Astrocyte (in vitro differentiated cells and primary cell): ENCODE results near the gene NKAIN2. TPM values are rescaled to one million over a fixed set of nuclear protein-coding genes. Genes with fewer than 3 reads are reported as not detected.
A peak's percentile ranks its signal among the peaks of the same experiment; 100 is the strongest.

Experiments
- DNase-seq: peaks from one replicate; pipeline ENCODE4 v3.0.0-alpha.2; 2010; ENCODE audit warnings: low read depth
- FAIRE-seq: peaks from 2 replicates; lab custom pipeline; 2011; peaks lifted over from hg19 to GRCh38; lab: Jason Lieb, UNC
- H2AFZ ChIP-seq: 2 replicates; pipeline ENCODE4 v1.6.0; 2012; ENCODE audit warnings: low read depth, low read length, inconsistent platforms
- H3K27ac ChIP-seq: 2 replicates; pipeline ENCODE4 v1.5.1; 2011; ENCODE audit warnings: low read depth, low read length, inconsistent platforms
- H3K27me3 ChIP-seq: 2 replicates; pipeline ENCODE4 v1.6.0; 2011; ENCODE audit warnings: low read length, inconsistent platforms; ENCODE audit not compliant: insufficient read depth
- H3K36me3 ChIP-seq: 2 replicates; pipeline ENCODE4 v1.5.1; 2011; ENCODE audit warnings: low read length, inconsistent platforms; ENCODE audit not compliant: insufficient read depth
- H3K4me1 ChIP-seq: 2 replicates; pipeline ENCODE4 v1.5.1; 2011; ENCODE audit warnings: low read length, inconsistent platforms; ENCODE audit not compliant: insufficient read depth
- H3K4me2 ChIP-seq: 2 replicates; pipeline ENCODE4 v1.6.0; 2012; ENCODE audit warnings: low read length, inconsistent platforms
- H3K4me3 ChIP-seq: 2 replicates; pipeline ENCODE4 v1.5.1; 2011; ENCODE audit warnings: low read depth, mild to moderate bottlenecking, low read length, inconsistent platforms; ENCODE audit not compliant: insufficient read depth
- H3K79me2 ChIP-seq: 2 replicates; pipeline ENCODE4 v1.6.0; 2012; ENCODE audit warnings: mild to moderate bottlenecking, low read length, inconsistent platforms; ENCODE audit not compliant: insufficient read depth
- H3K9ac ChIP-seq: 2 replicates; pipeline ENCODE4 v1.6.0; 2012; ENCODE audit warnings: mild to moderate bottlenecking, low read length, inconsistent platforms
- H3K9me3 ChIP-seq: 2 replicates; pipeline ENCODE4 v1.5.1; 2012; ENCODE audit warnings: low read depth, mild to moderate bottlenecking, low read length, inconsistent platforms; ENCODE audit not compliant: insufficient read depth
- H4K20me1 ChIP-seq: 2 replicates; pipeline ENCODE4 v1.6.0; 2012; ENCODE audit warnings: low read length, inconsistent platforms; ENCODE audit not compliant: insufficient read depth
- H3K27ac Mint-ChIP-seq: one replicate; pipeline ENCODE4 v1.8.0; 2021; ENCODE audit warnings: mild to moderate bottlenecking, mixed read lengths; ENCODE audit not compliant: unreplicated experiment
- H3K27me3 Mint-ChIP-seq: one replicate; pipeline ENCODE4 v1.8.0; 2021; ENCODE audit warnings: low read depth, mixed read lengths; ENCODE audit not compliant: unreplicated experiment
- H3K36me3 Mint-ChIP-seq: one replicate; pipeline ENCODE4 v1.8.0; 2021; ENCODE audit warnings: low read depth, mixed read lengths; ENCODE audit not compliant: unreplicated experiment
- H3K4me1 Mint-ChIP-seq: one replicate; pipeline ENCODE4 v1.8.0; 2021; ENCODE audit warnings: low read depth, mixed read lengths; ENCODE audit not compliant: unreplicated experiment
- H3K4me3 Mint-ChIP-seq: one replicate; pipeline ENCODE4 v1.8.0; 2021; ENCODE audit warnings: mild to moderate bottlenecking, moderate library complexity, mixed read lengths; ENCODE audit not compliant: unreplicated experiment
- H3K9me3 Mint-ChIP-seq: one replicate; pipeline ENCODE4 v1.8.0; 2021; ENCODE audit warnings: mild to moderate bottlenecking, mixed read lengths; ENCODE audit not compliant: unreplicated experiment
- EZH2 ChIP-seq: IDR thresholded peaks from 2 replicates; pipeline ENCODE4 v1.6.1; 2012; ENCODE audit warnings: mild to moderate bottlenecking, low read length, inconsistent platforms; ENCODE audit not compliant: insufficient read depth
- total RNA-seq: library from RNA; stranded (reverse); gene quantifications from 2 replicates; pipeline ENCODE4 v1.2.1, GENCODE V29; 2021
- TF ChIP-seq, protein P1 (sequence below): IDR thresholded peaks from 2 replicates; pipeline ENCODE4 v1.5.1; 2011; ENCODE audit warnings: low read depth, mild to moderate bottlenecking, inconsistent platforms, low read length, moderate library complexity; ENCODE audit not compliant: insufficient read depth

NKAIN2 gene
- total RNA-seq, 1 donor from 2014 or later = 0.07 TPM

DNA sequence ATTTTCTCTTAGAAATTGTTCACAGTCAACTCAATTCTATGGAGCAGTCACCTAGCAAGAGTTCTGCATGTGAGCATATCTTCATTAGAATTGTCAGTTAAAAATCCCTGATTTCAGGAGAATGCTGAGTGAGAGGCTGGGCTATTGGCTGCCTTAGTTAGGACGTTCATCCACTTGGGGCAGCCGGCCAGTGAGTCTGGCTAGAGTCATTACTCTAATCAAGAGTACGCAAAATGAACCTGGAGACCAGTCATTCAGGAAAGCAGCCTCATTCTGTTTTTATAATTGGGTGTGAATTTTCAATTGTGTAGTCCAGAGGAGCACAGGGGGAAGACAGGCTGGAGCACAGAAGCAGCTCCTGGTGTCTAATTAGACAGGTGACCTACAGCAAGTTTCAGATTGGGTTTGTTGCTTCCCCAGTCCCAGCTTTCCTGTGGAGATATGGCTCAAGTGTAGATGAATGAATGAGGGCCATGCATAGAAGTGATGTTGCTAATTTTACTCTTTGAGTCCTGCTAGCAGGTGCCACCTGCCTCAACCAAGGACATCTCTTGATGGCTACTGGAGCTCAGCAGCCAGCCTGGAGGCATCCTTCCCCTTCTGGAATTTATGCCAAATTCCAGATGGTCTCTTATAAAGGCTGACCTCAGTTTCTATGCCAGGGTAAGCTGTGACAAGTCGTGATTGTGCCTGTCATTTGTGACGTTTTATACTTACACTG is 265.7 kb downstream of the NKAIN2 start:
- Histone ChIP-seq H2AFZ (no peak overlapping the region), H3K79me2 (no peaks in the 10 kb centered on the region), H3K9ac (no peak overlapping the region), H3K27ac (no peak overlapping the region), H3K36me3 (no peaks in the 10 kb centered on the region), H3K4me3 (no peak overlapping the region), H3K27me3 (no peaks in the 10 kb centered on the region), H3K9me3 (no peaks in the 10 kb centered on the region), H3K4me2 (no peak overlapping the region), H3K4me1 (no peaks in the 10 kb centered on the region), H4K20me1 (no peaks in the 10 kb centered on the region)
- H3K27me3 Mint-ChIP-seq = no peaks in the 10 kb centered on the region
- no peaks in the 10 kb centered on the region for H3K9me3 Mint-ChIP-seq
- no peak overlapping the region for H3K4me3 Mint-ChIP-seq
- FAIRE-seq (no peak), DNase-seq (no peak)
- H3K27ac Mint-ChIP-seq = no peak overlapping the region
- TF ChIP-seq, protein P1, sequence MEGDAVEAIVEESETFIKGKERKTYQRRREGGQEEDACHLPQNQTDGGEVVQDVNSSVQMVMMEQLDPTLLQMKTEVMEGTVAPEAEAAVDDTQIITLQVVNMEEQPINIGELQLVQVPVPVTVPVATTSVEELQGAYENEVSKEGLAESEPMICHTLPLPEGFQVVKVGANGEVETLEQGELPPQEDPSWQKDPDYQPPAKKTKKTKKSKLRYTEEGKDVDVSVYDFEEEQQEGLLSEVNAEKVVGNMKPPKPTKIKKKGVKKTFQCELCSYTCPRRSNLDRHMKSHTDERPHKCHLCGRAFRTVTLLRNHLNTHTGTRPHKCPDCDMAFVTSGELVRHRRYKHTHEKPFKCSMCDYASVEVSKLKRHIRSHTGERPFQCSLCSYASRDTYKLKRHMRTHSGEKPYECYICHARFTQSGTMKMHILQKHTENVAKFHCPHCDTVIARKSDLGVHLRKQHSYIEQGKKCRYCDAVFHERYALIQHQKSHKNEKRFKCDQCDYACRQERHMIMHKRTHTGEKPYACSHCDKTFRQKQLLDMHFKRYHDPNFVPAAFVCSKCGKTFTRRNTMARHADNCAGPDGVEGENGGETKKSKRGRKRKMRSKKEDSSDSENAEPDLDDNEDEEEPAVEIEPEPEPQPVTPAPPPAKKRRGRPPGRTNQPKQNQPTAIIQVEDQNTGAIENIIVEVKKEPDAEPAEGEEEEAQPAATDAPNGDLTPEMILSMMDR = no peak
- TF ChIP-seq EZH2 = no peak
- peaks cover 10% of the 10 kb centered on the region for H3K4me1 Mint-ChIP-seq
- H3K36me3 Mint-ChIP-seq = no peaks in the 10 kb centered on the region

DNA sequence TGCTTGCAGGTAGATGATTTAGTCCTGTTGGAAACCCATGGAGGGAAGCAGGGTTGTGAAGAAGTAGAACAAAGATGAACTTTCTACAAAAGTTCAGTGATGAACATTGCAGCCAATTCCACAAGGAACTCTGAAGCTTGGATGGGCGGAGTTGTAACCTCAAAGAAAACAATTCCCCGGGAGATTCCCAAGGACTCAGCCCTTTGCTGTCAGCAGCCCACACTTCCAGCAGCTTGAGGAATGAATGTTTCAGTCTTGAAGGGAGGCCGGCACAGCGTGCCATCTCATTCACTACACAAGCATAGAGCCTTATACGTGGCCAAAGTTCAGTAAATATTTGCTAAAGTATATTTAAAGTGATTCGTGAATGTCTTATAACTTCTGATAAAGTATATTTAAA is 269.4 kb downstream of the NKAIN2 start:
- DNase-seq = peak; percentile 12
- no peak overlapping the region for H2AFZ ChIP-seq

More for the DNA sequence above, 269.4 kb downstream of the NKAIN2 start:
- Histone ChIP-seq H3K79me2 (no peaks in the 10 kb centered on the region), H3K36me3 (no peaks in the 10 kb centered on the region), H3K27me3 (no peaks in the 10 kb centered on the region), H3K4me1 (no peaks in the 10 kb centered on the region), H3K4me2 (no peak overlapping the region), H3K9ac (no peak overlapping the region), H3K4me3 (no peak overlapping the region), H4K20me1 (no peaks in the 10 kb centered on the region), H3K27ac (no peak overlapping the region), H3K9me3 (no peaks in the 10 kb centered on the region)
- H3K9me3 Mint-ChIP-seq = no peaks in the 10 kb centered on the region
- no peak overlapping the region for H3K27ac Mint-ChIP-seq
- no peak for FAIRE-seq
- no peaks in the 10 kb centered on the region for H3K27me3 Mint-ChIP-seq
- TF ChIP-seq, protein P1 = no peak
- no peak for TF ChIP-seq EZH2
- no peak overlapping the region for H3K4me3 Mint-ChIP-seq
- H3K4me1 Mint-ChIP-seq = peaks cover 10% of the 10 kb centered on the region
- no peaks in the 10 kb centered on the region for H3K36me3 Mint-ChIP-seq
